ENCODE data around the gene LHX3.

Gene LHX3

DNA sequence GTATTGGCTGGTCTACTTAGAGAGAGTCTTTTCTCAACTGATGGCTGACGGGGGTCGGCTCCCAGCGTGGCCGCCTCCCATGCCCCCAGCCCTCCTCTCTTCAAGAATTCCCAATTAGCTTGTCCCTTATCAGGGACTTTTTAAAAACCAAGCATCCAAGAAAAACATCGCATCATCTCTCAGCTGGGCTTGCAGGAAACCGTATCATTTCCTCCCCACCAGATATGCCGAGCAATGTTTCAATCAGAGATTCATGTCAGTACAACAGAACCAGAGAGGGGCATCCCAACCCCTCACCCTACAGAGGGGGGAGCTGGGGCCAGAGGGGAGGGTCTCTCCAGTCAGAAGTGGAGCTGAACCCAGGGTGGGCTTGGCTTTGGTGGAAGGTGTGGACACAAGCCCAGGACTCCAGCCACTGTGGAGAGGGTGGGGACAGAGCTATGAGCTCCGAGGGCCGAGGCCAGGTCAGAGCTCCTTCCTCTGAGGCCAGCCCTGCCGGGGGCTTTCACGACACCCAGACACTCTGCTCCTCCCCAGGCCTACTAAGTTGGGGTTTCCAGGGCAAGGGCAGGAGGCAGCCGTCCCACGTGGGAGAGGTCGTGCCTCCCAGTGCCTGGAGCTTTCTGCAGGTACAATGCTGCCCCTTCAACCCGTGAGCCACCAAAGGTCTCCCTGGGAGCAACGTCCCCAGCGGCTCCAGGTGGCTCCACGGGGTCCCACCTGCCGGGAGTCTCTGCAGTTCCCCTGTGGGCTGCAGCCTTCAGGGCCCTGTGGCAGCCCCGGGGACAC is 47.3 kb downstream of the LHX3 start:
- no peak overlapping the region for H3K4me3 ChIP-seq (ENCODE audit: low read depth, low read length)
- DNase-seq (ENCODE audit: low read depth) = no peak
- TF ChIP-seq, protein P1, sequence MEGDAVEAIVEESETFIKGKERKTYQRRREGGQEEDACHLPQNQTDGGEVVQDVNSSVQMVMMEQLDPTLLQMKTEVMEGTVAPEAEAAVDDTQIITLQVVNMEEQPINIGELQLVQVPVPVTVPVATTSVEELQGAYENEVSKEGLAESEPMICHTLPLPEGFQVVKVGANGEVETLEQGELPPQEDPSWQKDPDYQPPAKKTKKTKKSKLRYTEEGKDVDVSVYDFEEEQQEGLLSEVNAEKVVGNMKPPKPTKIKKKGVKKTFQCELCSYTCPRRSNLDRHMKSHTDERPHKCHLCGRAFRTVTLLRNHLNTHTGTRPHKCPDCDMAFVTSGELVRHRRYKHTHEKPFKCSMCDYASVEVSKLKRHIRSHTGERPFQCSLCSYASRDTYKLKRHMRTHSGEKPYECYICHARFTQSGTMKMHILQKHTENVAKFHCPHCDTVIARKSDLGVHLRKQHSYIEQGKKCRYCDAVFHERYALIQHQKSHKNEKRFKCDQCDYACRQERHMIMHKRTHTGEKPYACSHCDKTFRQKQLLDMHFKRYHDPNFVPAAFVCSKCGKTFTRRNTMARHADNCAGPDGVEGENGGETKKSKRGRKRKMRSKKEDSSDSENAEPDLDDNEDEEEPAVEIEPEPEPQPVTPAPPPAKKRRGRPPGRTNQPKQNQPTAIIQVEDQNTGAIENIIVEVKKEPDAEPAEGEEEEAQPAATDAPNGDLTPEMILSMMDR (IDR thresholded peaks at IDR 0.05; ENCODE audit: low read depth, low read length, missing control alignments) = no peak
- in situ Hi-C loops (cut with HindIII; ENCODE audit: low sequenced_read_pairs) = loop anchor here (5.0 to 10.0 kb wide), 3 partner anchors 50 to 443 kb away; partner anchors contain the start of gene LHX3

GRCh38 chr9:136156209-136157120 is 48.5 kb downstream of the LHX3 start:
- no peak for DNase-seq (ENCODE audit: low read depth)
- in situ Hi-C loops (cut with HindIII; ENCODE audit: low sequenced_read_pairs) = loop anchor here (5.0 to 10.0 kb wide), 3 partner anchors 51 to 442 kb away; partner anchors contain the start of gene LHX3
- TF ChIP-seq, protein P1 (IDR thresholded peaks at IDR 0.05; ENCODE audit: low read depth, low read length, missing control alignments) = no peak
- no peak overlapping the region for H3K4me3 ChIP-seq (ENCODE audit: low read depth, low read length)

DNA sequence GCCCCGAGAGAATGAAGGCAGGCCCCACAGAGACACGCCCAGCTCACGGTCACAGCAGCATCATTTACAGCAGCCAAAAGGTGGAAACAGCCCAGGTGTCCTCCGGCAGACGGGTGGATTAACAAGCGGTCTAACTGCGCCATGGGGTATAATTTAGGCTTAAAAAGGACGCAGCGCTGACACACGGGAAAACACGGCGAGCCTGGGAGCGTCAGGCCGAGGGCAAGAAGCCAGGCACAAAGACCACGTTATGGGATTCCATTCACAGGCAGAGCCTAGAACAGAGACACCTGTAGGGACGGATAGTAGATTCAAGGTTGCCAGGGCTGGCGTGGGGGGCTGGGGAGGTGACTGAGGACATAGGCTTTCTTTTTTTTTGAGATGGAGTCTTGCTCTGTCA is 49.4 kb downstream of the LHX3 start:
- H3K4me3 ChIP-seq (ENCODE audit: low read depth, low read length) = no peak overlapping the region
- no peak for DNase-seq (ENCODE audit: low read depth)
- TF ChIP-seq, protein P1 (IDR thresholded peaks at IDR 0.05; ENCODE audit: low read depth, low read length, missing control alignments) = no peak
- in situ Hi-C loops (cut with HindIII; ENCODE audit: low sequenced_read_pairs) = loop anchor here (5.0 to 10.0 kb wide), 3 partner anchors 52 to 441 kb away; partner anchors contain the start of gene LHX3

DNA sequence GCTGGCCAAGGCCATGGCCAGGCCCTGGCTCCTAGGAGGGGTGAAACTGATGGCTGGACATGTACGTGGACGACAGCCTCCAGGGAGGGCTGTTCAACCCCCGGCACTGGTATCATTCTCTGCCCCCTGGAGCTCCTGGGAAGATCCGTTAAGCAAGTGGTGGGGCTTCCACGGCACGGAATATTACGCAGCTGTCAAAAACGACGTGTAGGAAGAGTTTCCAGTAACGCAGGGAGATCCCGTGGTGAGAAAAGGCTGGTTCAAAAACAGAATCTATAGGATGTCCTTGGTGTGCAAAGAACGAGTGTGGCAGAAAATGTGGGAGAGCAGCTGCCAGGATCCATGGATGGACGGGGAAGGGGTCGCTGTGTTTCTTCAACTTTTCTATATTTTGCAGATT is 50.0 kb downstream of the LHX3 start:
- in situ Hi-C loops (cut with HindIII; ENCODE audit: low sequenced_read_pairs) = loop anchor here (5.0 to 10.0 kb wide), 3 partner anchors 52 to 440 kb away; partner anchors contain the start of gene LHX3
- TF ChIP-seq, protein P1 (IDR thresholded peaks at IDR 0.05; ENCODE audit: low read depth, low read length, missing control alignments) = no peak
- DNase-seq (ENCODE audit: low read depth) = no peak
- no peak overlapping the region for H3K4me3 ChIP-seq (ENCODE audit: low read depth, low read length)

DNA sequence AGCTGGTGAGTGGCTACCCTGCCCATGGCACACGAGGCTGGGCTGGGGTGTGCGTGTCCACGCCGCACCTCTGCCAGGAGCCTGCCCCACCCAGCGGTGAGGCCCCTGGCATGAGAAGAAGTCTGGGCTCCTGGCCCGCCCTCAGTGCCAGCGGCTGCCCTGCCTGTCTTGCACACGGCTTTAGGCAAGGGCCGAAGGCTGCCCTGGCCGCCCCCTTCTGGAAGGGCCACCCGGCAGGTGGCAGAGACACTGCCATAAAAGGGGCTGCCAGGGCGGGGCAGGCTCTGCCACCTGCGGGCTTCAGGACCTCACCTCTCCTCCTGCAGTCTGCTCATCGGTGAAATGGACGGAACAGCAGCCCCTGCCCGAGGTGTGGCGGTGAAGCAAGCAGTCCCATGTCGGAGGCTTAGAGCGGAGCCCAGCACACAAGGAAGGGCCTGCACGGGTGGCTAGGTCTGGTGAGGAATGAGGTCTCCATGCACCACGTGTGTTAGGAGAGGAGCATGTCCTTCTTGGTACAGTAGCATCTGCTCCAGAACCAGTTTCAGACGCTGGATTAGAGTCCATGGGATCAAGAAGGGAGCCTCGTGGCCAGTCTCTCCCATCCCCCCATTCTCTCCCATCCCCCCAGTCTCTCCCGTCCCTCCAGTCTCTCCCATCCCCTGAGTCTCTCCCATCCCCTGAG is 51.4 kb downstream of the LHX3 start:
- DNase-seq (ENCODE audit: low read depth) = no peak
- TF ChIP-seq, protein P1 (IDR thresholded peaks at IDR 0.05; ENCODE audit: low read depth, low read length, missing control alignments) = no peak
- H3K4me3 ChIP-seq (ENCODE audit: low read depth, low read length) = no peak overlapping the region
- in situ Hi-C loops (cut with HindIII; ENCODE audit: low sequenced_read_pairs) = loop anchor here (10.0 kb wide), 1 partner anchor 439 kb away; no protein-coding TSS in a partner anchor

GRCh38 chr9:136152931-136153330 is 52.0 kb downstream of the LHX3 start:
- in situ Hi-C loops (cut with HindIII; ENCODE audit: low sequenced_read_pairs) = loop anchor here (10.0 kb wide), 1 partner anchor 438 kb away; no protein-coding TSS in a partner anchor
- TF ChIP-seq, protein P1 (IDR thresholded peaks at IDR 0.05; ENCODE audit: low read depth, low read length, missing control alignments) = no peak
- H3K4me3 ChIP-seq (ENCODE audit: low read depth, low read length) = no peak overlapping the region
- DNase-seq (ENCODE audit: low read depth) = no peak

Data from astrocyte of the cerebellum (primary cell).